Lung (tissue), 12 donors: Measurements from ENCODE around the gene OR4F6. TPM values are rescaled to one million over a fixed set of nuclear protein-coding genes. Genes with fewer than 3 reads are reported as not detected.

ENCODE experiments used
- ATAC-seq: fragments of 200-7000 bp; cut with Tn5 transposase; one replicate; pipeline ENCODE4 v1.9.1; 2020; ENCODE audit warnings: moderate number of reproducible peaks; ENCODE audit not compliant: insufficient read depth, low FRiP score
- DNase-seq, 3 donors: peaks; one replicate each; pipeline ENCODE4 v3.0.0-alpha.2; 2013 to 2017
- H3K27ac ChIP-seq, 2 donors: one replicate each; pipeline ENCODE4 v1.5.1; 2013; ENCODE audit warnings: mild to moderate bottlenecking in 2 of 2, moderate library complexity in 2 of 2, control low read depth in 1 of 2, inconsistent platforms in 1 of 2, low read depth in 1 of 2, low read length in 1 of 2
- H3K27me3 ChIP-seq, 3 donors: one replicate each; pipeline ENCODE4 v1.5.1; 2013; ENCODE audit warnings: low read length in 2 of 3; ENCODE audit not compliant: control insufficient read depth in 3 of 3, insufficient read depth in 3 of 3
- H3K36me3 ChIP-seq, 4 donors: one replicate each; pipeline ENCODE4 v1.5.1; 2013; ENCODE audit warnings: low read length in 4 of 4, mild to moderate bottlenecking in 1 of 4, moderate library complexity in 1 of 4; ENCODE audit not compliant: control insufficient read depth in 4 of 4, insufficient read depth in 4 of 4
- H3K4me1 ChIP-seq, 5 donors: one replicate each; pipeline ENCODE4 v1.5.1; 2013; ENCODE audit warnings: low read length in 5 of 5, mild to moderate bottlenecking in 2 of 5, moderate library complexity in 1 of 5; ENCODE audit not compliant: control insufficient read depth in 5 of 5, insufficient read depth in 5 of 5
- H3K4me3 ChIP-seq: one replicate; pipeline ENCODE4 v1.5.1; 2013; ENCODE audit warnings: mild to moderate bottlenecking, control low read depth, moderate library complexity
- H3K9ac ChIP-seq, 2 donors: one replicate each; pipeline ENCODE4 v1.5.1; 2013; ENCODE audit warnings: low read length in 2 of 2, control low read depth in 1 of 2; ENCODE audit not compliant: insufficient read depth in 1 of 2
- H3K9me3 ChIP-seq, 4 donors: one replicate each; pipeline ENCODE4 v1.5.1; 2013; ENCODE audit warnings: low read length in 3 of 4, mild to moderate bottlenecking in 1 of 4, moderate library complexity in 1 of 4; ENCODE audit not compliant: control insufficient read depth in 4 of 4, insufficient read depth in 3 of 4
- WGBS, 2 donors: extraction: QIAGEN DNeasy Blood & Tissue Kit; methylation state at CpG; one replicate each; pipeline ENCODE4 v1.1.7; 2013; 5-methylcytosine and 5-hydroxymethylcytosine counted together
- polyA plus RNA-seq, 2 donors: library from polyadenylated mRNA; stranded (reverse); fragments of 200-250 nt; gene quantifications; one replicate each; pipeline ENCODE4 v1.2.1, GENCODE V29; 2013
- total RNA-seq, 2 donors: library from RNA; depleted of rRNA in 1 of 2; stranded (reverse); fragments of >200 nt in 1 of 2; gene quantifications; one replicate each; pipeline ENCODE4 v1.2.1, GENCODE V29; 2014 to 2021
- TF ChIP-seq, protein P1 (sequence below): IDR thresholded peaks from 2 replicates; pipeline ENCODE4 v1.5.1; 2012; ENCODE audit warnings: mild to moderate bottlenecking; ENCODE audit errors: control extremely low read depth, extremely low read depth
- donor health status: control.
- donor health status: control.
- donor health status: Bipolar disorder and iron deficiency.
- donor health status: healthy.
- donor health status: DM: yes; HTN: yes; CAD: no.

Gene OR4F6
- total and polyA plus RNA-seq, 4 donors, result not detected

DNA sequence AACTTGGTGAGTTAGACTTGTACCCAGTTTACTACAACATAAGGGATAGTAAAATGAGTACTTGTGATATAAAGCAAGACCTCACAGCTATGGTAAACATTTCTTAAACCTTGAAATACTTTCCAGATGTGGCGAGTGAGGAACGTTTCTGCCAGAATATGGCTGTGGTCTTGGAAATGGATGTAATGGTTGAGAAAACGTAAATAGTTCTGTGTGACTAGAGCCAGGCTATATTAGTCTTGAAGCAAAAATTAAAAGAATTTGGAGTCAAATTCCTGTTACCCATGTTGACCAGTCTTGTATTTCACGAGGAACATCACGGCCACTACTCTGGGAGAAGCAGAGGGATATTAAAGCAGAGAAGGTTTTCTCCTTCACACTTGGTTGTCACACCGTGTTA lies 23.9 kb downstream of the OR4F6 start:
- 74 to 82% methylated on average over 6 of the region's 6 CpGs for WGBS, 2 donors
- no peak overlapping the region for H3K4me3 ChIP-seq
- no peaks in the 10 kb centered on the region for H3K27me3 ChIP-seq
- no peaks in the 10 kb centered on the region for H3K36me3 ChIP-seq
- TF ChIP-seq, protein P1, sequence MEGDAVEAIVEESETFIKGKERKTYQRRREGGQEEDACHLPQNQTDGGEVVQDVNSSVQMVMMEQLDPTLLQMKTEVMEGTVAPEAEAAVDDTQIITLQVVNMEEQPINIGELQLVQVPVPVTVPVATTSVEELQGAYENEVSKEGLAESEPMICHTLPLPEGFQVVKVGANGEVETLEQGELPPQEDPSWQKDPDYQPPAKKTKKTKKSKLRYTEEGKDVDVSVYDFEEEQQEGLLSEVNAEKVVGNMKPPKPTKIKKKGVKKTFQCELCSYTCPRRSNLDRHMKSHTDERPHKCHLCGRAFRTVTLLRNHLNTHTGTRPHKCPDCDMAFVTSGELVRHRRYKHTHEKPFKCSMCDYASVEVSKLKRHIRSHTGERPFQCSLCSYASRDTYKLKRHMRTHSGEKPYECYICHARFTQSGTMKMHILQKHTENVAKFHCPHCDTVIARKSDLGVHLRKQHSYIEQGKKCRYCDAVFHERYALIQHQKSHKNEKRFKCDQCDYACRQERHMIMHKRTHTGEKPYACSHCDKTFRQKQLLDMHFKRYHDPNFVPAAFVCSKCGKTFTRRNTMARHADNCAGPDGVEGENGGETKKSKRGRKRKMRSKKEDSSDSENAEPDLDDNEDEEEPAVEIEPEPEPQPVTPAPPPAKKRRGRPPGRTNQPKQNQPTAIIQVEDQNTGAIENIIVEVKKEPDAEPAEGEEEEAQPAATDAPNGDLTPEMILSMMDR, result no peak
- no peak overlapping the region for H3K27ac ChIP-seq
- no peaks in the 10 kb centered on the region for H3K4me1 ChIP-seq
- no peak overlapping the region for H3K9ac ChIP-seq
- ATAC-seq (no peak), DNase-seq (no peak)
- peaks cover 0 to 2% (median 0%) of the 10 kb centered on the region in 4 donors for H3K9me3 ChIP-seq

GRCh38 chr15:101828774-101829173 lies 25.5 kb downstream of the OR4F6 start:
- WGBS, 2 donors, result 77 to 79% methylated on average over 5 of the region's 5 CpGs
- ATAC-seq, result no peak

GRCh38 chr15:101841656-101842055 lies 38.3 kb downstream of the OR4F6 start:
- Histone ChIP-seq H3K4me1 (no peaks in the 10 kb centered on the region), H3K9ac (no peak overlapping the region), H3K27me3 (peaks cover 0 to 8% (median 2%) of the 10 kb centered on the region in 3 donors), H3K36me3 (no peaks in the 10 kb centered on the region), H3K9me3 (peaks cover 0 to 2% (median 0%) of the 10 kb centered on the region in 4 donors), H3K4me3 (no peak overlapping the region), H3K27ac (no peak overlapping the region)
- WGBS, 2 donors, result 62 to 76% methylated on average over 3 of the region's 3 CpGs
- DNase-seq (no peak), ATAC-seq (no peak)
- TF ChIP-seq, protein P1, result no peak

More at GRCh38 chr15:101828774-101829173, 25.5 kb downstream of the OR4F6 start:
- Histone ChIP-seq H3K9ac (no peak overlapping the region), H3K9me3 (peaks cover 0 to 2% (median 0%) of the 10 kb centered on the region in 4 donors), H3K36me3 (no peaks in the 10 kb centered on the region), H3K4me1 (no peaks in the 10 kb centered on the region), H3K4me3 (no peak overlapping the region), H3K27ac (no peak overlapping the region), H3K27me3 (no peaks in the 10 kb centered on the region)
- DNase-seq, result no peak
- TF ChIP-seq, protein P1, result no peak

DNA sequence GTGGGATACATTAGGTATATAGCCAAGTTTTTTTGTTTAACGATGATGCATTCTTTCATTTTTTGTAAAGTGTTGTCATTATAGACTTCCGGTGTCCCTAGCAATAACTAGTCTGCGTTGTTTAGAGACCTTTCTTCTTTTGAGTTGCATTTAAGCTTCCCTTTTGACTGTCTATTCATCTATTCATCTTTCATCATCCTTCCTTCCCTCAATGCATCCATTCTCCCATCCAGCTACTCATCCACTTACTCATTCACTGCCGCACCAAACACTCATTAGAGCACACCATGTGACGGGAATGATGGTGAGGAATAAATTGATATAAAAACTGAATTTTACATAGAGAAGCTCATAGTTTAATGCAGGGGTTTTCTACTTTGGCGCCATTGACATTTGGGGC lies 41.6 kb downstream of the OR4F6 start:
- ATAC-seq (no peak), DNase-seq (no peak)
- H3K4me1 ChIP-seq, result no peaks in the 10 kb centered on the region
- TF ChIP-seq, protein P1, result no peak
- H3K4me3 ChIP-seq, result no peak overlapping the region
- H3K36me3 ChIP-seq, result no peaks in the 10 kb centered on the region
- no peak overlapping the region for H3K27ac ChIP-seq
- H3K9me3 ChIP-seq, result peaks cover 0 to 2% (median 0%) of the 10 kb centered on the region in 4 donors
- peaks cover 0 to 8% (median 2%) of the 10 kb centered on the region in 3 donors for H3K27me3 ChIP-seq
- H3K9ac ChIP-seq, result no peak overlapping the region
- 69 to 73% methylated on average over 6 of the region's 6 CpGs for WGBS, 2 donors
